Neural cell (in vitro differentiated cells): ENCODE measurements around the gene CPT1A. TPM values are rescaled to one million over a fixed set of nuclear protein-coding genes. Genes with fewer than 3 reads are reported as not detected.

Experiments
- H2AFZ ChIP-seq: fragments of 200-600, 300-800 bp; sonication (generic), shearing (Covaris generic); 2 replicates; pipeline ENCODE4 v1.6.0; 2014; ENCODE audit warnings: low read depth, mild to moderate bottlenecking, antibody characterized with exemption, low read length, moderate library complexity
- H3F3A ChIP-seq: fragments of 200-600 bp; shearing (Covaris generic); 2 replicates; pipeline ENCODE4 v1.6.1; 2016; ENCODE audit warnings: mild to moderate bottlenecking, moderate library complexity, mixed read lengths, antibody characterized with exemption, low read length; ENCODE audit not compliant: insufficient read depth, poor library complexity, severe bottlenecking
- H3K27ac ChIP-seq: fragments of 200-600, 300-800 bp; sonication (generic), shearing (Covaris generic); 2 replicates; pipeline ENCODE4 v1.5.1; 2014; ENCODE audit warnings: mild to moderate bottlenecking, low read length, moderate library complexity
- H3K27me3 ChIP-seq: fragments of 300-800, 200-600 bp; sonication (generic), shearing (Covaris generic); 2 replicates; pipeline ENCODE4 v1.6.0; 2014; ENCODE audit warnings: mild to moderate bottlenecking, low read depth, low read length, moderate library complexity; ENCODE audit not compliant: insufficient read depth
- H3K36me3 ChIP-seq: fragments of 300-800, 200-600 bp; sonication (generic), shearing (Covaris generic); 2 replicates; pipeline ENCODE4 v1.5.1; 2014; ENCODE audit warnings: mild to moderate bottlenecking, antibody characterized with exemption, low read length, moderate library complexity; ENCODE audit not compliant: insufficient read depth
- H3K4me2 ChIP-seq: fragments of 300-800, 200-600 bp; sonication (generic), shearing (Covaris generic); 2 replicates; pipeline ENCODE4 v1.6.0; 2014; ENCODE audit warnings: mild to moderate bottlenecking, low read length
- H3K4me3 ChIP-seq: fragments of 300-800, 200-600 bp; sonication (generic), shearing (Covaris generic); 2 replicates; pipeline ENCODE4 v1.5.1; 2014; ENCODE audit warnings: mild to moderate bottlenecking, low read length, moderate library complexity
- H3K79me2 ChIP-seq: fragments of 200-600 bp; shearing (Covaris generic); replicated peaks from 2 replicates; pipeline ENCODE4 v1.6.0; 2014; ENCODE audit warnings: mild to moderate bottlenecking, low read length, moderate library complexity; ENCODE audit not compliant: insufficient read depth
- H3K9ac ChIP-seq: fragments of 300-800, 200-600 bp; sonication (generic), shearing (Covaris generic); 2 replicates; pipeline ENCODE4 v1.6.1; 2016; ENCODE audit warnings: mild to moderate bottlenecking, low read length, mixed read lengths
- H3K9me2 ChIP-seq: fragments of 200-600 bp; shearing (Covaris generic); 2 replicates; pipeline ENCODE4 v1.6.1; 2016; ENCODE audit warnings: mild to moderate bottlenecking, low read length, mixed read lengths; ENCODE audit not compliant: insufficient read depth
- H3K9me3 ChIP-seq: fragments of 200-600, 300-800 bp; sonication (generic), shearing (Covaris generic); 2 replicates; pipeline ENCODE4 v1.6.1; 2016; ENCODE audit warnings: mild to moderate bottlenecking, mixed run types, low read length, moderate library complexity, mixed read lengths
- H4K20me1 ChIP-seq: fragments of 200-600 bp; shearing (Covaris generic); 2 replicates; pipeline ENCODE4 v1.6.1; 2016; ENCODE audit warnings: mild to moderate bottlenecking, mixed run types; ENCODE audit not compliant: insufficient read depth
- CTCF ChIP-seq: fragments of 450-650 bp; IDR thresholded peaks from 2 replicates; pipeline ENCODE4 v1.5.1; 2014; ENCODE audit warnings: antibody characterized with exemption, mild to moderate bottlenecking, moderate library complexity; ENCODE audit not compliant: poor library complexity, severe bottlenecking
- EP300 ChIP-seq: fragments of 450-650 bp; conservative IDR thresholded peaks from 2 replicates; pipeline ENCODE4 v1.6.1; 2014; ENCODE audit warnings: antibody characterized with exemption, mild to moderate bottlenecking, moderate library complexity; ENCODE audit not compliant: poor library complexity, severe bottlenecking
- EZH2 ChIP-seq: fragments of 200-600, 300-800 bp; shearing (Covaris generic), sonication (generic); IDR thresholded peaks from 2 replicates; pipeline ENCODE4 v1.6.1; 2014; ENCODE audit warnings: antibody characterized with exemption, low read length, borderline replicate concordance, mild to moderate bottlenecking; ENCODE audit not compliant: insufficient read depth, poor library complexity, severe bottlenecking
- MXI1 ChIP-seq: fragments of 450-650 bp; conservative IDR thresholded peaks from 2 replicates; pipeline ENCODE4 v1.6.1; 2014; ENCODE audit warnings: antibody characterized with exemption, mild to moderate bottlenecking; ENCODE audit not compliant: poor library complexity, severe bottlenecking
- POLR2AphosphoS5 ChIP-seq: IDR thresholded peaks from 2 replicates; pipeline ENCODE4 v1.6.1; 2012
- RAD21 ChIP-seq: fragments of 450-650 bp; conservative IDR thresholded peaks from 2 replicates; pipeline ENCODE4 v1.6.1; 2014; ENCODE audit warnings: antibody characterized with exemption, mild to moderate bottlenecking, moderate library complexity
- REST ChIP-seq: IDR thresholded peaks from 2 replicates; pipeline ENCODE4 v1.6.1; 2012; ENCODE audit warnings: borderline replicate concordance
- SMC3 ChIP-seq: fragments of 450-650 bp; conservative IDR thresholded peaks from 2 replicates; pipeline ENCODE4 v1.6.1; 2014; ENCODE audit warnings: antibody characterized with exemption, mild to moderate bottlenecking, moderate library complexity; ENCODE audit not compliant: poor library complexity
- TAF1 ChIP-seq: IDR thresholded peaks from 2 replicates; pipeline ENCODE4 v1.6.1; 2012; ENCODE audit warnings: low read depth
- polyA plus RNA-seq: library from polyadenylated mRNA; depleted of rRNA; stranded (reverse); fragments of >200 nt; gene quantifications from 2 replicates; pipeline ENCODE4 v1.2.3, GENCODE V29; 2014

The CPT1A gene
- polyA plus RNA-seq, 1 donor from 2014 or later: 0.35 TPM

GRCh38 chr11:68817554-68817953, 24.2 kb downstream of the CPT1A start:
- Histone ChIP-seq H3K4me2 (no peak overlapping the region), H2AFZ (no peak overlapping the region), H3K79me2 (no peaks in the 10 kb centered on the region), H3K9me2 (no peaks in the 10 kb centered on the region), H4K20me1 (no peaks in the 10 kb centered on the region), H3K27me3 (no peaks in the 10 kb centered on the region), H3K36me3 (no peaks in the 10 kb centered on the region), H3K9ac (no peak overlapping the region), H3K9me3 (no peaks in the 10 kb centered on the region), H3K4me3 (no peak overlapping the region), H3K27ac (no peak overlapping the region), H3F3A (no peaks in the 10 kb centered on the region)
- TF ChIP-seq SMC3: no peak
- TF ChIP-seq EP300: no peak
- no peak for TF ChIP-seq POLR2AphosphoS5
- no peak for TF ChIP-seq RAD21
- no peak for TF ChIP-seq EZH2

- Histone ChIP-seq H3K79me2 (no peaks in the 10 kb centered on the region), H3K4me3 (no peak overlapping the region), H3K9ac (no peak overlapping the region), H2AFZ (no peak overlapping the region), H3K27me3 (no peaks in the 10 kb centered on the region), H3K27ac (no peak overlapping the region), H3K9me3 (no peaks in the 10 kb centered on the region), H3K36me3 (no peaks in the 10 kb centered on the region), H3F3A (no peaks in the 10 kb centered on the region), H3K9me2 (no peaks in the 10 kb centered on the region), H4K20me1 (no peaks in the 10 kb centered on the region), H3K4me2 (no peak overlapping the region)
- TF ChIP-seq SMC3 (no peak), MXI1 (no peak), EP300 (no peak), CTCF (no peak), REST (no peak), POLR2AphosphoS5 (no peak), EZH2 (no peak), TAF1 (no peak)
These were observed 24.7 kb downstream of the CPT1A start for GRCh38 chr11:68816917-68817419.

- no peak overlapping the region for H3K27ac ChIP-seq
- no peaks in the 10 kb centered on the region for H3F3A ChIP-seq
- H3K9me2 ChIP-seq: no peaks in the 10 kb centered on the region
- H3K4me2 ChIP-seq: no peak overlapping the region
- H3K9me3 ChIP-seq: no peaks in the 10 kb centered on the region
- no peak overlapping the region for H2AFZ ChIP-seq
- no peak overlapping the region for H3K9ac ChIP-seq
- no peak overlapping the region for H3K4me3 ChIP-seq
- H4K20me1 ChIP-seq: no peaks in the 10 kb centered on the region
- H3K27me3 ChIP-seq: no peaks in the 10 kb centered on the region
- no peaks in the 10 kb centered on the region for H3K79me2 ChIP-seq
- H3K36me3 ChIP-seq: no peaks in the 10 kb centered on the region
- TF ChIP-seq REST: no peak
- no peak for TF ChIP-seq MXI1
- no peak for TF ChIP-seq TAF1
- no peak for TF ChIP-seq EP300
- no peak for TF ChIP-seq POLR2AphosphoS5
- no peak for TF ChIP-seq RAD21
- TF ChIP-seq SMC3: no peak
- no peak for TF ChIP-seq EZH2
- TF ChIP-seq CTCF: no peak
These were observed 25.4 kb downstream of the CPT1A start for GRCh38 chr11:68816251-68816776.
